LNCaP clone FGC (cell line): ENCODE measurements around the gene RNF168.
A peak's percentile ranks its signal among the peaks of the same experiment; 100 is the strongest.
"Not testable (repeated sequence)": the region's sequence is repeated elsewhere in the genome, so short reads cannot be mapped to it uniquely, and the experiment has no call there.

Experiments
- DNase-seq: peaks from one replicate; pipeline ENCODE4 v3.0.0-alpha.2; 2011; ENCODE audit warnings: low read depth
- H3K4me3 ChIP-seq: 2 replicates; pipeline ENCODE4 v1.5.1; 2011; ENCODE audit warnings: mild to moderate bottlenecking, low read depth, low read length, control low read depth
- CTCF ChIP-seq: IDR thresholded peaks from 2 replicates; pipeline ENCODE4 v1.5.1; 2012; ENCODE audit warnings: mild to moderate bottlenecking; ENCODE audit not compliant: control insufficient read depth, insufficient read depth; ENCODE audit errors: extremely low read depth

Gene RNF168

GRCh38 chr3:196440696-196441095, 62.9 kb downstream of the RNF168 start:
- no peak overlapping the region for H3K4me3 ChIP-seq
- TF ChIP-seq CTCF, result no peak
- DNase-seq, result no peak

DNA sequence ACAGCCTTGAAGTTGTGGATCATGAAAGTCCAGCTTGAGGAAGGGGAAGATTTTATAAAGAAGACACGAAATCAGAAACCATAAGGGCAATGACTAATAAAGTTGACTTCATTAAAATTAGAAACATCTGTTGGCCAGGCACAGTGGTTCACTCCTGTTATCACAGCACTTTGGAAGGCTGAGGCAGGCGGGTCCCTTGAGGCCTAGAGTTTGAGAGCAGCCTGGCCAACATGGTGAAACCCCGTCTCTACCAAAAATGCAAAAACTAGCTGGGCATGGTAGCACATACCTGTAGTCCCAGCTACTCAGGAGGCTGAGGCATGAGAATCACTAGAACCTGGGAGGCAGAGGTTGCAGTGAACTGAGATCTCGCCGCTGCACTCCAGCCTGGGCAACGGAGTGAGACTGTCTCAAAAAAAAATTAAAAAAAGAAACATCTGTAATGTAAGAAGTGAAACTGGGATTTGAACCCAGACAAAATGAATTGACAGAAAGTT, 63.5 kb downstream of the RNF168 start:
- DNase-seq, result no peak
- no peak overlapping the region for H3K4me3 ChIP-seq
- TF ChIP-seq CTCF, result no peak

DNA sequence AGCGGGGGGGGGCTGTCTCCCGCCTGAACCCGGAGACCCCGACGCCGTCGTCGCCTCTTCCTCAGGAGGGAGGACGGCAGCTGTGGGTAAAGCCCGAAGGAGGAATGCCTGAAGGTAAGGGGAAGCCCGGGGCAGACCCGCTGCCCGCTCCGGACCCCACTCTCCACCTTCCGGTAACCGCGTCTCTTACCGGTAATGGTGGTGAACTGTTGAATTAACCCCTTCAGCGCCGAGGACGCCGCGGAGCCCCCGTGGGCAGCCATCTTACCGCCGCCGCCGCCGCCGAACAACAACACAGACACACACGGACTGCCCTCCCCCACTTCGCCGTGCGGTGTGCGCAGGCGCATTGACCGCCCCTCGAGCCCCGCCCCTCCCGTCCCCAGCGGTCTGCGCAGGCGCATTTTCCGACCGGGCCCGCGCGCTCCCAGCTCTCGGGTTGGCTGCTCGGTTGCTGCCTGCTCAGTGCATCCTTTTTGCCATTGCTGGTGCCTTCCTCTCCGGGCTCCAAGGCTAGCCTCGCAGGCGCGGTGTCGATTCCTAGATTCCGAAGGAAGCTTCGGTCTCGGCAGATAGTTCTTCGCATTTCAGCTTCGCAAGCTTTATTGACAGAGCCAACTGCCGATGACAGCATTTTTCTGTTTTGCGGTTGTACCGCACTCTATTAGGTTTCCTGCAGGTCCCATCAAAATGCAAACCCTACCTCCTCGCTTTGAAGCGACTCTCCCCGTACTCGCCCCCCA, 71.3 kb downstream of the RNF168 start, which contains the start of gene UBXN7:
TSS of gene UBXN7 (minus strand) at position 291 of the 743 bp plus-strand sequence. CDS start at position 263, 28 bp downstream.
- peak; percentile 76 for DNase-seq
- TF ChIP-seq CTCF, result no peak
- peak within 1 kb of the TSS; percentile 96 for H3K4me3 ChIP-seq

- DNase-seq, result peak; percentile 33
Observed at GRCh38 chr3:196431181-196432136, 72.1 kb downstream of the RNF168 start.

DNA sequence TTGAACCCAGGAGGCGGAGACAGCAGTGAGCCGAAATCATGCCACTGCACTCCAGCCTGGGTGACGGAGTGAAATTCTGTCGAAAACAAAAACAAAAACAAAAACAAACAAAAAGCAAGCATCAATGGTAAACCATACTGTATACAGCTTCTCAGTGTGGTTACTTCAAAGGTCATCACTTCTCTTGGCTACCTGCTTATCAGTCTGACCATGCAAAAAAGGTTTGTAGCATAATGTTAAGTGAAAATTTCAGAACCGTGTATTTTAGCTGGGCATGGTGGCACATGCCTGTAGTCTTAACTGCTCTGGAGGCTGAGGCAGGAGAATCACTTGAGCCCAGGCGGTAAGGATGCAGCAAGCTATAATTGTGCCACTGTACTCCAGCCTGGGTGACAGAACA, 75.5 kb downstream of the RNF168 start:
- no peak for DNase-seq
- no peak overlapping the region for H3K4me3 ChIP-seq
- TF ChIP-seq CTCF, result no peak

More at GRCh38 chr3:196431181-196432136, 72.1 kb downstream of the RNF168 start:
- H3K4me3 ChIP-seq, result peak overlapping the region; percentile 96
- no peak for TF ChIP-seq CTCF

DNA sequence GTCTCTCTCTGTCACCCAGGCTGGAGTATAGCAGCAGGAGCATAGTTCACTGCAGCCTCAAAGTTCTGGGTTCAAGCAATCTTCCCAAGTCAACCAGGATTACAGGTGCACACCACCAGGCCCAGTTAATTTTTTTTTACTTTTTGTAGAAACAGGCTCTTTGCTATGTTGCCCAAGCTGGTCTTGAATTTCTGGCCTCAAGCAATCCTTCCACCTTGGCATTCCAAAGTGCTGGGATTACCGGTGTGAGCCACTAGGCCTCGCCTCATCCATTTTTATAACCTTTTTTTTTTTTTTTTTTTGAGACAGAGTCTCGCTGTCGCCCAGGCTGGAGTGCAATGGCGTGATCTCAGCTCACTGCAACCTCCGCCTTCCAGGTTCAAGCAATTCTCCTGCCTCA, 79.1 kb downstream of the RNF168 start:
- not testable (repeated sequence) for H3K4me3 ChIP-seq, DNase-seq

GRCh38 chr3:196423044-196423781, 80.4 kb downstream of the RNF168 start:
- no peak overlapping the region for H3K4me3 ChIP-seq
- DNase-seq, result peak; percentile 62
- peak; percentile 12; the same call in 1 of the 2 replicates for TF ChIP-seq CTCF

- not testable (repeated sequence) for H3K4me3 ChIP-seq, DNase-seq
Observed at GRCh38 chr3:196421668-196422067, 81.9 kb downstream of the RNF168 start.
